Loucy (cell line): Measurements from ENCODE around the gene FOXG1.

Experiments used
- H2AFZ ChIP-seq: fragments of 200-600 bp; sonication (generic); 2 replicates; pipeline ENCODE4 v1.6.0; 2016; ENCODE audit warnings: antibody characterized with exemption, mild to moderate bottlenecking, low read length, moderate library complexity
- H3F3A ChIP-seq: fragments of 200-600 bp; 2 replicates; pipeline ENCODE4 v1.6.0; 2016; ENCODE audit warnings: antibody characterized with exemption, low read depth, mild to moderate bottlenecking
- H3K27me3 ChIP-seq: fragments of 200-600 bp; sonication (generic); 2 replicates; pipeline ENCODE4 v1.6.1; 2014; ENCODE audit warnings: low read length, mild to moderate bottlenecking; ENCODE audit not compliant: insufficient read depth, poor library complexity, severe bottlenecking
- H3K36me3 ChIP-seq: fragments of 200-600 bp; sonication (generic); 2 replicates; pipeline ENCODE4 v1.6.1; 2016; ENCODE audit warnings: low read length; ENCODE audit not compliant: insufficient read depth
- H3K4me1 ChIP-seq: fragments of 200-600 bp; sonication (generic); 2 replicates; pipeline ENCODE4 v1.5.1; 2014; ENCODE audit warnings: low read length, mild to moderate bottlenecking; ENCODE audit not compliant: insufficient read depth, poor library complexity, severe bottlenecking
- H3K4me2 ChIP-seq: fragments of 200-600 bp; sonication (generic); 2 replicates; pipeline ENCODE4 v1.6.0; 2014; ENCODE audit warnings: antibody characterized with exemption, low read length, low read depth, mild to moderate bottlenecking; ENCODE audit not compliant: poor library complexity, severe bottlenecking
- H3K4me3 ChIP-seq: fragments of 200-600 bp; sonication (generic); 2 replicates; pipeline ENCODE4 v1.5.1; 2014; ENCODE audit warnings: low read length, mild to moderate bottlenecking, mixed read lengths; ENCODE audit not compliant: poor library complexity, severe bottlenecking
- H3K79me2 ChIP-seq: fragments of 200-600 bp; sonication (generic); 2 replicates; pipeline ENCODE4 v1.6.1; 2014; ENCODE audit warnings: low read length; ENCODE audit not compliant: insufficient read depth
- H3K9ac ChIP-seq: fragments of 200-600 bp; sonication (generic); 2 replicates; pipeline ENCODE4 v1.6.0; 2014; ENCODE audit warnings: mild to moderate bottlenecking, low read depth, low read length, moderate library complexity; ENCODE audit not compliant: poor library complexity, severe bottlenecking
- H3K9me2 ChIP-seq: fragments of 200-600 bp; sonication (generic); replicated peaks from 2 replicates; pipeline ENCODE4 v1.6.1; 2016; ENCODE audit warnings: low read depth, low read length, mixed read lengths
- H3K9me3 ChIP-seq: fragments of 200-600 bp; sonication (generic); 2 replicates; pipeline ENCODE4 v1.6.1; 2014; ENCODE audit warnings: mild to moderate bottlenecking, antibody characterized with exemption, low read length, low read depth; ENCODE audit not compliant: insufficient read depth
- H4K20me1 ChIP-seq: fragments of 200-600 bp; sonication (generic); 2 replicates; pipeline ENCODE4 v1.6.0; 2014; ENCODE audit warnings: antibody characterized with exemption, low read length, mild to moderate bottlenecking; ENCODE audit not compliant: insufficient read depth, poor library complexity, severe bottlenecking
- CTCF ChIP-seq: fragments of 200-600 bp; sonication (generic); conservative IDR thresholded peaks from 2 replicates; pipeline ENCODE4 v1.5.1; 2014; ENCODE audit warnings: mild to moderate bottlenecking, antibody characterized with exemption, low read length
- EZH2phosphoT487 ChIP-seq: fragments of 200-600 bp; IDR thresholded peaks from 2 replicates; pipeline ENCODE4 v1.6.1; 2018; ENCODE audit warnings: antibody characterized with exemption, mild to moderate bottlenecking, moderate library complexity, borderline replicate concordance

The FOXG1 gene

GRCh38 chr14:28758885-28759652 is 7.5 kb upstream of the FOXG1 start:
- H3K4me2 ChIP-seq = no peak overlapping the region
- no peaks in the 10 kb centered on the region for H3K79me2 ChIP-seq
- no peak overlapping the region for H3K4me3 ChIP-seq
- H3K9me3 ChIP-seq = no peaks in the 10 kb centered on the region
- no peaks in the 10 kb centered on the region for H3K4me1 ChIP-seq
- H3K9ac ChIP-seq = no peak overlapping the region
- H3K27me3 ChIP-seq = no peaks in the 10 kb centered on the region
- no peaks in the 10 kb centered on the region for H3K9me2 ChIP-seq
- H3K36me3 ChIP-seq = no peaks in the 10 kb centered on the region
- H3F3A ChIP-seq = no peaks in the 10 kb centered on the region
- no peak overlapping the region for H2AFZ ChIP-seq
- H4K20me1 ChIP-seq = no peaks in the 10 kb centered on the region
- TF ChIP-seq CTCF (no peak), EZH2phosphoT487 (no peak)

- H3K9me2 ChIP-seq = no peaks in the 10 kb centered on the region
- H3K36me3 ChIP-seq = no peaks in the 10 kb centered on the region
- H3K27me3 ChIP-seq = no peaks in the 10 kb centered on the region
- no peak overlapping the region for H3K9ac ChIP-seq
- no peaks in the 10 kb centered on the region for H3K4me1 ChIP-seq
- no peaks in the 10 kb centered on the region for H4K20me1 ChIP-seq
- no peak overlapping the region for H3K4me2 ChIP-seq
- H3K4me3 ChIP-seq = no peak overlapping the region
- H3F3A ChIP-seq = no peaks in the 10 kb centered on the region
- H3K79me2 ChIP-seq = no peaks in the 10 kb centered on the region
- no peaks in the 10 kb centered on the region for H3K9me3 ChIP-seq
- H2AFZ ChIP-seq = no peak overlapping the region
- TF ChIP-seq CTCF = no peak
These were observed 6.8 kb upstream of the FOXG1 start for GRCh38 chr14:28759653-28760313.

DNA sequence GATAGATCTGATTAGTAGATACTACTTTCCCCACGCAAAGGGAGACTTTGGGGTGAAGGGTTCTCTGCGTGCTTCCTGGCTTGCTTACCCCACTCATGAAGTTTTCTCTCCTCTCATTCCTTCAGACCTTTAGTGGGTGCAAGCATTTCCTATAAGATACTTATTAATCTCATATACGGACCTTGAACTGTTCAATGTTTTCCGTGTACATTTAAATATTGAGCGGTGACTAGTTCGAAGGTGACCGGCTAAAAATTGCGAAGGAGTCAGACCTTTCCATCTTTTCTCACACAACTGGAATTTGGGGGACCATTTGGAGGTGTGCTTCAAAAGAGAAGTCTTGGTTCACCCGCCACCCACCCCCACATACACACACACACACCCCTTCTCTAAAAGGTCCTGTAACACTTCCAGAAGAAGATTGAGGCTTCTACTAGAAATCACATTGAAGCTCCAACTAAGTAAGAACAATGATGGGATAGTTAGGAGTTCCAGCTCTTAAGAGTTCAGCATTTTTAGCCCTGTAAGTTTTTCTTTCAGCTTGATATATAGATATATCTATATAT is 6.1 kb upstream of the FOXG1 start:
- H3K4me2 ChIP-seq = no peak overlapping the region
- no peaks in the 10 kb centered on the region for H3K79me2 ChIP-seq
- H3K9me2 ChIP-seq = no peaks in the 10 kb centered on the region
- H3K9me3 ChIP-seq = no peaks in the 10 kb centered on the region
- no peaks in the 10 kb centered on the region for H3K4me1 ChIP-seq
- H2AFZ ChIP-seq = no peak overlapping the region
- H4K20me1 ChIP-seq = no peaks in the 10 kb centered on the region
- H3K4me3 ChIP-seq = no peak overlapping the region
- no peaks in the 10 kb centered on the region for H3K27me3 ChIP-seq
- H3K9ac ChIP-seq = no peak overlapping the region
- H3F3A ChIP-seq = no peaks in the 10 kb centered on the region
- TF ChIP-seq EZH2phosphoT487 (no peak), CTCF (no peak)
- H3K36me3 ChIP-seq = no peaks in the 10 kb centered on the region
